Retinal pigment epithelial cell (primary cell): ENCODE measurements around the gene DTD1.

Source experiments
- DNase-seq: peaks from one replicate; pipeline ENCODE4 v3.0.0-alpha.2; 2010; ENCODE audit warnings: low read depth
- H3K4me3 ChIP-seq: 2 replicates; pipeline ENCODE4 v1.5.1; 2011; ENCODE audit warnings: mild to moderate bottlenecking, low read length, control low read depth, moderate library complexity
- TF ChIP-seq, protein P1 (sequence below): conservative IDR thresholded peaks from 2 replicates; pipeline ENCODE4 v1.5.1; 2011; ENCODE audit warnings: low read depth, low read length, control low read depth, inconsistent platforms

The DTD1 gene

DNA sequence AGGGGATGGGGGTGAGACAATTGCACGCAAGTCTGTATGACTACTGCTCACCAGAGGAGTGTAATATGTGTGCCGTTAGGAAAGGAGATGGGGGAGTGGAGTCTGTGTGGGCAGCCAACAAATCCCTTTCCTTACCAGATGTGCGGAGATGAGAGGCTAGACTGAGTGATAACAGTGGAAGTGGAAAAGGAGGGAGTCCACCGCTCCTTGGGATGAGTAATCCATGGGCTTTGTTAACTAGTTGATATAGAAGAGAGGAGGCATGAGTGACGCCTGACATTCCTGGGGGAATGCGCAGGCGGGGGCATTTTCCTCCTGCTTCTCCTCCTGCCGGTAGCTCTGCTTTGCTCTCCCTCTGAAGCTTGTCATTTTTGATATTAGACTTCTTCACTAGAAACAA, 34.1 kb upstream of the DTD1 start:
- no peak for DNase-seq
- H3K4me3 ChIP-seq: no peak overlapping the region
- TF ChIP-seq, protein P1, sequence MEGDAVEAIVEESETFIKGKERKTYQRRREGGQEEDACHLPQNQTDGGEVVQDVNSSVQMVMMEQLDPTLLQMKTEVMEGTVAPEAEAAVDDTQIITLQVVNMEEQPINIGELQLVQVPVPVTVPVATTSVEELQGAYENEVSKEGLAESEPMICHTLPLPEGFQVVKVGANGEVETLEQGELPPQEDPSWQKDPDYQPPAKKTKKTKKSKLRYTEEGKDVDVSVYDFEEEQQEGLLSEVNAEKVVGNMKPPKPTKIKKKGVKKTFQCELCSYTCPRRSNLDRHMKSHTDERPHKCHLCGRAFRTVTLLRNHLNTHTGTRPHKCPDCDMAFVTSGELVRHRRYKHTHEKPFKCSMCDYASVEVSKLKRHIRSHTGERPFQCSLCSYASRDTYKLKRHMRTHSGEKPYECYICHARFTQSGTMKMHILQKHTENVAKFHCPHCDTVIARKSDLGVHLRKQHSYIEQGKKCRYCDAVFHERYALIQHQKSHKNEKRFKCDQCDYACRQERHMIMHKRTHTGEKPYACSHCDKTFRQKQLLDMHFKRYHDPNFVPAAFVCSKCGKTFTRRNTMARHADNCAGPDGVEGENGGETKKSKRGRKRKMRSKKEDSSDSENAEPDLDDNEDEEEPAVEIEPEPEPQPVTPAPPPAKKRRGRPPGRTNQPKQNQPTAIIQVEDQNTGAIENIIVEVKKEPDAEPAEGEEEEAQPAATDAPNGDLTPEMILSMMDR: no peak

DNA sequence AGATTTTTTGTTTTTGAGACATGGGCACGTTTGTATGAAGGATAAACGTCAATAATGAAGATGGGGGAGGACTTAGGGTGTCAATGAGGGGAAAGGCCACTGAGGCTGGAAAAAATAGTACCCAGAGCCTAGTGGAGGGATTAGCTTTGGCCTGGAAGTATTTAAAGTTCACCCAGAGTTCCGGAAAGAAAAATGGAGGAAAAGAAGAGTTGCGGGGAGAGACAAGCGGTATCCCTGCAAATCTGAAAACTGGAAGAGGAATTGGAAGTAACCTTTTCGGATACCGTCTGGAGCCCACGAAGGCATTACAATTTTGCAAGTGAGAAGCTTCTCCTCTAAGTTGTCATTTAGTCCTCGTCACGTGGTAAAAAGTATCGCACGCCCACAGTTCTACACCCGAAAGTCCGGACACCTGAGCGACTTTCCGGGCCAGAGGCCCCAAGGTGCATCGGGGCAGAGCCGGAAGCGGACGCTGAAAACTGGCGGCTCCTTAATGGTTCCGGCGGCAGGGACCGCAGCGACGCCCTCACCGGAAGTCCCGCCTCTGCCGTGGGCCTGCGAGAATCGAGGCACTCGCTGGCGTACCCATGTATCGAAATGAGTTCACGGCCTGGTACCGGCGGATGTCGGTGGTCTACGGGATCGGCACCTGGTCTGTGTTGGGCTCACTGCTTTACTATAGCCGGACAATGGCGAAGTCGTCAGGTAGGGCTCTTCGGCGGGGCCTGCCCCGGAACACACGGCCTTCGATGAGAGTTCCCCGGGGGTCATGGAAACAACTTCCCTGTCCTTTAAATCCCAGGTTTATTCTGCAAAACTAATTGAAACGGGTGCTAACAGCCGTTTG, 20.7 kb upstream of the DTD1 start, which contains the start of gene SMIM26:
SMIM26 (plus strand) TSS at position 541 of the 847 bp plus-strand sequence; CDS start at position 588, 47 bp downstream.
- peak; percentile 68 for DNase-seq
- TF ChIP-seq, protein P1: no peak
- peak within 1 kb of the TSS; percentile 72 for H3K4me3 ChIP-seq

DNA sequence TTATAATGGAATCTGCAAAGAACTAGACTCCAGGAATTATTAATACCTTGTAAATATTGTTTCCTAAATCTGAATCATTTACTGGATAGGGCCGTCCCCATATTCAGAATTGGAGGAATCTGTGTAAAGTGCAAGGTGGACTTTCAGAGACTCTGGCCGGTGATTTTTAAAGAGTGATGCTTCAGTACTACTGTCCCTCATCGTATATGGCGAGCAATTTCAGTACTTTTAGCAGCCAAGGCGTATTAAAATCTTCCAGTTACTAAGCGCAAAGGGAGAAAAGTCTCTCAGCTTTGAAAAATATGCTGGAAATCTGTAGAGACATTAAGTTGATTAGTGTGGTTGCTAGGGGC, 20.1 kb upstream of the DTD1 start:
- TF ChIP-seq, protein P1: no peak
- H3K4me3 ChIP-seq: peak overlapping the region; percentile 72
- DNase-seq: no peak

DNA sequence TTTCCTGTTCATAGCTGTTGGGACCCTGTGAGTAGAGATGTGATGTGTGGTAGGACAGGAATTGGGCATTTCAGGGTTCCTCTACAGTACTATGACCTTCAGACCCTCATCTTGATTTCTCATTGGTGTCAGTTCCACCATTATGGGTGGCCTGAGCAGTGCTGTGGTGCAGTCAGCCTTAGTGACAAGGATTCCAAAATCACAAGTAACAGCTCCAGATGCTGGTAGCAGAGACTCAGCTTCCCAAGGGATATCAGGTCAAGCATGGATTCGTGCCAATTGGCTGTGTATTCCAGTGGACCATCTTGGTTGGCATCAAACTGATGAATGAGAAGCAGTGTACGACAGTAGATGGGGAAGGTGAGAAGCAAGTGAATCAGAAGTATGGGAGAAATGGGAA, 16.8 kb upstream of the DTD1 start:
- DNase-seq: no peak
- TF ChIP-seq, protein P1: no peak
- H3K4me3 ChIP-seq: no peak overlapping the region

DNA sequence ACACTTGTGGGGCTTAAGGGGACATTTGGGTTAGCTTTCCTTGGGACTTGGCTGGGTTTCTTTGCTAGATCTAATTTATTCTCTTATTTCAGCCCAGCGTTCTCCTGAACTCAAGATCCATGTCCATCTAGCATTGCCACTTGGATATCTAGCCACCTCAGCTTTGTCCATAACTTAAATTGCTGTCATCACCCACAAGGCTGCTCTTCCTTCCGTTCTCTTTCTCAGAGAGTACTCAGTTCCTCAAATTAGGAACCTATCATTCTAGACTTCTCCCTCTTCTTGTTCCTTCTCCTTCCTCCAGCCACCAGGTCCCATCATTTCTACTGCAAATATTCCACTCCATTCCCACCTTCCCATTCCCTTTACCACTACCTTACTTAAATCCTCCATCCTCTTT, 16.3 kb upstream of the DTD1 start:
- TF ChIP-seq, protein P1: no peak
- no peak overlapping the region for H3K4me3 ChIP-seq
- no peak for DNase-seq

DNA sequence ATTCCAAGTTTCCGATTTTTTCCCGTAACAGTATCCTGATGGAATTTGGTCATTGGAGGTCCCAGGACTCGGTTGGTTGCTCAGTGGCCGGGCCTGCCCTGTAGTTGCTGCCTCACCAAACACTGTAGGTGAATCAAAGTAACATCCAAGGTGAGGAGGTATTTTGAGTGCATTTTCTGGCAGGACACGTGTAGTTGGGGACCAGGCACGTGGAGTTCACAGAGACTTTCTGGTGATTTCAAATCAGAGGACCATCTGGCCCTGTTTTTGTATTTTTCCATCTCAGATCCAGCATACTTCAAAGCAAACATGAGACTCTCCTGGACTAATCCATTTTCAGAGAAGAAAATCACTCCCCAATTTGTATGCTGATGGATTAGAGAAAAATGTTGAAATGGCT, 9.9 kb upstream of the DTD1 start:
- DNase-seq: no peak
- H3K4me3 ChIP-seq: no peak overlapping the region
- TF ChIP-seq, protein P1: no peak

DNA sequence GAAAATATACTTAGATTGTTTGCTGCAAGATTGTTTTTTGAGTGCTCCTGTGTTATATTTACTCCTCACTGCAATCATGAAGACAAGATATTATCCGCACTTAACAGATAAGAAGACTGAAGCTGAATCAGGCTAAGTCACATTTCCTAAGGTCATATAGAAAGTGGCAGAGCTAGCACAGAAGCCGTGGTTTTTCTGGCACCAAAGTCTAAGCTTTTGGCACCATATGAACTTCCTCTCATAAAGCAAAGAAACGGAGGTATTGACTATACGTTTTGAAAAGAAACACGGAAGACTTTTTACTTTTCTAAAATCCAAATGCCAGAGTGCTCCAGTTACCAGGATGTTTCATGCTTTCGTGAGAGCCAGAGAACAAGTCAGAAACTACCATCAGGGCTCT, 9.3 kb upstream of the DTD1 start:
- H3K4me3 ChIP-seq: no peak overlapping the region
- DNase-seq: no peak
- TF ChIP-seq, protein P1: no peak
